Inflammatory macrophage treated with lipopolysaccharide for 1 hour (primary cell): Measurements from ENCODE around the gene RARB.
A peak's percentile ranks its signal among the peaks of the same experiment; 100 is the strongest.

Source experiments
- DNase-seq, 2 donors: peaks; one replicate each; pipeline ENCODE4 v3.0.0-alpha.2; 2020 to 2022

The RARB gene

GRCh38 chr3:25472731-25473130 is 44.7 kb downstream of the RARB start:
- peak in 1 of 2 donors; percentile 6 for DNase-seq

- no peak for DNase-seq
Measured at GRCh38 chr3:25473246-25473645, 45.2 kb downstream of the RARB start.

GRCh38 chr3:25474052-25474451 is 46.0 kb downstream of the RARB start:
- no peak for DNase-seq

- DNase-seq, result no peak
Measured at GRCh38 chr3:25476639-25477038, 48.6 kb downstream of the RARB start.

GRCh38 chr3:25478211-25478757 is 50.2 kb downstream of the RARB start:
- DNase-seq, result no peak

- no peak for DNase-seq
Measured at GRCh38 chr3:25478964-25479726, 51.1 kb downstream of the RARB start.

- no peak for DNase-seq
Measured at GRCh38 chr3:25479727-25480010, 51.6 kb downstream of the RARB start.

- no peak for DNase-seq
Measured at GRCh38 chr3:25480811-25481210, 52.7 kb downstream of the RARB start.

GRCh38 chr3:25481386-25481785 is 53.3 kb downstream of the RARB start:
- DNase-seq, result no peak

- DNase-seq, result no peak
Measured at GRCh38 chr3:25483456-25483855, 55.4 kb downstream of the RARB start.

- no peak for DNase-seq
Measured at GRCh38 chr3:25485673-25486072, 57.6 kb downstream of the RARB start.

- no peak for DNase-seq
Measured at GRCh38 chr3:25486932-25487331, 58.9 kb downstream of the RARB start.

- no peak for DNase-seq
Measured at GRCh38 chr3:25489858-25490593, 62.0 kb downstream of the RARB start.

GRCh38 chr3:25493246-25493645 is 65.2 kb downstream of the RARB start:
- DNase-seq, result no peak

GRCh38 chr3:25493786-25494185 is 65.7 kb downstream of the RARB start:
- DNase-seq, result no peak

- no peak for DNase-seq
Measured at GRCh38 chr3:25495304-25495703, 67.2 kb downstream of the RARB start.

- no peak for DNase-seq
Measured at GRCh38 chr3:25495726-25496253, 67.7 kb downstream of the RARB start.

- no peak for DNase-seq
Measured at GRCh38 chr3:25497096-25497495, 69.0 kb downstream of the RARB start.

GRCh38 chr3:25500706-25501210 is 72.7 kb downstream of the RARB start:
- DNase-seq, result no peak

- DNase-seq, result no peak
Measured at GRCh38 chr3:25502233-25502632, 74.2 kb downstream of the RARB start.

GRCh38 chr3:25503898-25504301 is 75.8 kb downstream of the RARB start:
- DNase-seq, result no peak

- no peak for DNase-seq
Measured at GRCh38 chr3:25505581-25505980, 77.5 kb downstream of the RARB start.

- DNase-seq, result no peak
Measured at GRCh38 chr3:25507811-25508210, 79.7 kb downstream of the RARB start.

- no peak for DNase-seq
Measured at GRCh38 chr3:25508433-25508832, 80.4 kb downstream of the RARB start.
